ENCODE data around the gene CRTC3. TPM values are rescaled to one million over a fixed set of nuclear protein-coding genes. Genes with fewer than 3 reads are reported as not detected.
A peak's percentile ranks its signal among the peaks of the same experiment; 100 is the strongest.
"Not testable (repeated sequence)": the region's sequence is repeated elsewhere in the genome, so short reads cannot be mapped to it uniquely, and the experiment has no call there.

CRTC3 gene
- total RNA-seq, 3 donors from 2014 or later, result 28.2 to 33.0 (median 29.8) TPM

- not testable (repeated sequence) for ATAC-seq; H3K4me3 Mint-ChIP-seq; H3K36me3 Mint-ChIP-seq (ENCODE audit: insufficient read depth); DNase-seq; H3K4me1 Mint-ChIP-seq (ENCODE audit: low read depth); H3K27me3 Mint-ChIP-seq (ENCODE audit: low read depth); H3K9me3 Mint-ChIP-seq
Observed at GRCh38 chr15:90510781-90511180, 18.9 kb upstream of the CRTC3 start.

GRCh38 chr15:90511211-90511618 lies 18.5 kb upstream of the CRTC3 start:
- not testable (repeated sequence) for H3K9me3 Mint-ChIP-seq; H3K27me3 Mint-ChIP-seq (ENCODE audit: low read depth); H3K36me3 Mint-ChIP-seq (ENCODE audit: insufficient read depth); H3K4me1 Mint-ChIP-seq (ENCODE audit: low read depth); DNase-seq; ATAC-seq
- peak overlapping the region; percentile 55 for H3K4me3 Mint-ChIP-seq

- Mint-ChIP-seq H3K4me3 (no peak overlapping the region), H3K4me1 (ENCODE audit: low read depth) (peaks cover 8% of the 10 kb centered on the region), H3K27me3 (ENCODE audit: low read depth) (no peaks in the 10 kb centered on the region), H3K36me3 (ENCODE audit: insufficient read depth) (no peaks in the 10 kb centered on the region), H3K9me3 (no peaks in the 10 kb centered on the region)
- DNase-seq (no peak), ATAC-seq (no peak)
Observed at GRCh38 chr15:90512276-90512675, 17.4 kb upstream of the CRTC3 start.

- ATAC-seq (no peak), DNase-seq (no peak)
- Mint-ChIP-seq H3K4me3 (no peak overlapping the region), H3K4me1 (ENCODE audit: low read depth) (peaks cover 8% of the 10 kb centered on the region), H3K27me3 (ENCODE audit: low read depth) (no peaks in the 10 kb centered on the region), H3K9me3 (no peaks in the 10 kb centered on the region), H3K36me3 (ENCODE audit: insufficient read depth) (no peaks in the 10 kb centered on the region)
Observed at GRCh38 chr15:90512981-90513380, 16.7 kb upstream of the CRTC3 start.

GRCh38 chr15:90513448-90513847 lies 16.3 kb upstream of the CRTC3 start:
- no peak for DNase-seq
- H3K36me3 Mint-ChIP-seq (ENCODE audit: insufficient read depth), result no peaks in the 10 kb centered on the region
- H3K27me3 Mint-ChIP-seq (ENCODE audit: low read depth), result no peaks in the 10 kb centered on the region
- no peaks in the 10 kb centered on the region for H3K9me3 Mint-ChIP-seq
- H3K4me3 Mint-ChIP-seq, result no peak overlapping the region
- no peak for ATAC-seq
- peaks cover 8% of the 10 kb centered on the region for H3K4me1 Mint-ChIP-seq (ENCODE audit: low read depth)

- not testable (repeated sequence) for H3K9me3 Mint-ChIP-seq; ATAC-seq; H3K36me3 Mint-ChIP-seq (ENCODE audit: insufficient read depth); H3K27me3 Mint-ChIP-seq (ENCODE audit: low read depth); H3K4me1 Mint-ChIP-seq (ENCODE audit: low read depth); H3K4me3 Mint-ChIP-seq; DNase-seq
Observed at GRCh38 chr15:90513893-90514292, 15.8 kb upstream of the CRTC3 start.

GRCh38 chr15:90519688-90520087 lies 10.0 kb upstream of the CRTC3 start:
- ATAC-seq (no peak), DNase-seq (no peak)
- no peak overlapping the region for H3K4me3 Mint-ChIP-seq
- H3K9me3 Mint-ChIP-seq, result no peaks in the 10 kb centered on the region
- H3K27me3 Mint-ChIP-seq (ENCODE audit: low read depth), result no peaks in the 10 kb centered on the region
- no peaks in the 10 kb centered on the region for H3K36me3 Mint-ChIP-seq (ENCODE audit: insufficient read depth)
- no peaks in the 10 kb centered on the region for H3K4me1 Mint-ChIP-seq (ENCODE audit: low read depth)

GRCh38 chr15:90520365-90520764 lies 9.4 kb upstream of the CRTC3 start:
- H3K27me3 Mint-ChIP-seq (ENCODE audit: low read depth), result no peaks in the 10 kb centered on the region
- no peaks in the 10 kb centered on the region for H3K4me1 Mint-ChIP-seq (ENCODE audit: low read depth)
- no peaks in the 10 kb centered on the region for H3K36me3 Mint-ChIP-seq (ENCODE audit: insufficient read depth)
- DNase-seq, result no peak
- ATAC-seq, result no peak
- no peaks in the 10 kb centered on the region for H3K9me3 Mint-ChIP-seq
- no peak overlapping the region for H3K4me3 Mint-ChIP-seq

GRCh38 chr15:90523373-90523772 lies 6.3 kb upstream of the CRTC3 start:
- Mint-ChIP-seq H3K4me3 (no peak overlapping the region), H3K9me3 (no peaks in the 10 kb centered on the region), H3K27me3 (ENCODE audit: low read depth) (no peaks in the 10 kb centered on the region), H3K4me1 (ENCODE audit: low read depth) (peaks cover 1% of the 10 kb centered on the region), H3K36me3 (ENCODE audit: insufficient read depth) (no peaks in the 10 kb centered on the region)
- DNase-seq (no peak), ATAC-seq (no peak)

- not testable (repeated sequence) for H3K27me3 Mint-ChIP-seq (ENCODE audit: low read depth); H3K9me3 Mint-ChIP-seq; H3K36me3 Mint-ChIP-seq (ENCODE audit: insufficient read depth); ATAC-seq; H3K4me1 Mint-ChIP-seq (ENCODE audit: low read depth); DNase-seq; H3K4me3 Mint-ChIP-seq
Observed at GRCh38 chr15:90524018-90524803, 5.5 kb upstream of the CRTC3 start.

GRCh38 chr15:90529011-90529370 lies 732 bp upstream of the CRTC3 start:
- ATAC-seq, result no peak
- Mint-ChIP-seq H3K27me3 (ENCODE audit: low read depth) (no peaks in the 10 kb centered on the region), H3K4me1 (ENCODE audit: low read depth) (peaks cover 38% of the 10 kb centered on the region), H3K9me3 (no peaks in the 10 kb centered on the region), H3K36me3 (ENCODE audit: insufficient read depth) (no peaks in the 10 kb centered on the region), H3K4me3 (peak overlapping the region; percentile 84)
- DNase-seq, result no peak

GRCh38 chr15:90530250-90531051 lies 728 bp downstream of the CRTC3 start:
- H3K4me3 Mint-ChIP-seq, result peak overlapping the region; percentile 95
- peaks cover 53% of the 10 kb centered on the region for H3K4me1 Mint-ChIP-seq (ENCODE audit: low read depth)
- DNase-seq (peak; percentile 37), ATAC-seq (peak; percentile 46 to 51)
- no peaks in the 10 kb centered on the region for H3K36me3 Mint-ChIP-seq (ENCODE audit: insufficient read depth)
- no peaks in the 10 kb centered on the region for H3K9me3 Mint-ChIP-seq
- H3K27me3 Mint-ChIP-seq (ENCODE audit: low read depth), result no peaks in the 10 kb centered on the region

GRCh38 chr15:90531147-90531546 lies 1.4 kb downstream of the CRTC3 start:
- DNase-seq, result no peak
- Mint-ChIP-seq H3K4me3 (peak overlapping the region; percentile 95), H3K36me3 (ENCODE audit: insufficient read depth) (no peaks in the 10 kb centered on the region), H3K4me1 (ENCODE audit: low read depth) (peaks cover 60% of the 10 kb centered on the region), H3K9me3 (no peaks in the 10 kb centered on the region), H3K27me3 (ENCODE audit: low read depth) (no peaks in the 10 kb centered on the region)
- ATAC-seq, result no peak

- H3K4me3 Mint-ChIP-seq, result no peak overlapping the region
- no peaks in the 10 kb centered on the region for H3K9me3 Mint-ChIP-seq
- ATAC-seq (no peak), DNase-seq (no peak)
- H3K27me3 Mint-ChIP-seq (ENCODE audit: low read depth), result no peaks in the 10 kb centered on the region
- peaks cover 7% of the 10 kb centered on the region for H3K36me3 Mint-ChIP-seq (ENCODE audit: insufficient read depth)
- peaks cover 89% of the 10 kb centered on the region for H3K4me1 Mint-ChIP-seq (ENCODE audit: low read depth)
Observed at GRCh38 chr15:90535254-90535653, 5.5 kb downstream of the CRTC3 start.

GRCh38 chr15:90539789-90540188 lies 10.1 kb downstream of the CRTC3 start:
- Mint-ChIP-seq H3K36me3 (ENCODE audit: insufficient read depth) (peaks cover 23% of the 10 kb centered on the region), H3K4me1 (ENCODE audit: low read depth) (peaks cover 76% of the 10 kb centered on the region), H3K27me3 (ENCODE audit: low read depth) (no peaks in the 10 kb centered on the region), H3K4me3 (peak overlapping the region; percentile 85), H3K9me3 (no peaks in the 10 kb centered on the region)
- peak; percentile 93 to 95 for ATAC-seq
- peak; percentile 22 for DNase-seq
